T-helper 22 cell (primary cell): ENCODE results near the gene SLC13A3.
A peak's percentile ranks its signal among the peaks of the same experiment; 100 is the strongest.

Experiments
- DNase-seq: peaks from one replicate; pipeline ENCODE4 v3.0.0-alpha.2; 2020; ENCODE audit warnings: low read depth

SLC13A3 gene

GRCh38 chr20:46651091-46651962, at the start of gene SLC13A3:
TSS of gene SLC13A3 (minus strand) at chr20:46651459. CDS start at chr20:46651421, 38 bp downstream.
- no peak for DNase-seq

GRCh38 chr20:46701057-46701456, 49.8 kb upstream of the SLC13A3 start:
- DNase-seq, result no peak

- DNase-seq, result no peak
Measured at GRCh38 chr20:46700481-46700880, 49.2 kb upstream of the SLC13A3 start.

- DNase-seq, result no peak
Measured at GRCh38 chr20:46699651-46700359, 48.5 kb upstream of the SLC13A3 start.

GRCh38 chr20:46698788-46699187, 47.5 kb upstream of the SLC13A3 start:
- DNase-seq, result no peak

GRCh38 chr20:46696791-46697279, 45.6 kb upstream of the SLC13A3 start:
- no peak for DNase-seq

GRCh38 chr20:46695892-46696291, 44.6 kb upstream of the SLC13A3 start:
- no peak for DNase-seq

- no peak for DNase-seq
Measured at GRCh38 chr20:46694484-46694883, 43.2 kb upstream of the SLC13A3 start.

- DNase-seq, result no peak
Measured at GRCh38 chr20:46691196-46691595, 39.9 kb upstream of the SLC13A3 start.

GRCh38 chr20:46690219-46691106, 39.2 kb upstream of the SLC13A3 start:
- DNase-seq, result no peak

- DNase-seq, result no peak
Measured at GRCh38 chr20:46689754-46690085, 38.5 kb upstream of the SLC13A3 start.

GRCh38 chr20:46689082-46689753, 38.0 kb upstream of the SLC13A3 start, which contains the start of gene TP53RK:
TSS of gene TP53RK (minus strand) at chr20:46689444. CDS start at chr20:46689414, 30 bp downstream.
- DNase-seq, result peak; percentile 95

- DNase-seq, result no peak
Measured at GRCh38 chr20:46688151-46689081, 37.2 kb upstream of the SLC13A3 start.

GRCh38 chr20:46683939-46684750, 32.9 kb upstream of the SLC13A3 start:
- no peak for DNase-seq

- no peak for DNase-seq
Measured at GRCh38 chr20:46683668-46683938, 32.3 kb upstream of the SLC13A3 start.

- no peak for DNase-seq
Measured at GRCh38 chr20:46683011-46683667, 31.9 kb upstream of the SLC13A3 start.

GRCh38 chr20:46682063-46682821, 31.0 kb upstream of the SLC13A3 start:
- DNase-seq, result no peak
